Activated CD4-positive, alpha-beta T cell treated with anti-CD3 and anti-CD28 coated beads, Interleukin-2, amount 10 ng/mL, durations not matched to agents 7 days and 5 days (primary cell): ENCODE data around the gene ZSCAN29. TPM values are rescaled to one million over a fixed set of nuclear protein-coding genes. Genes with fewer than 3 reads are reported as not detected.

Experiments
- CTCF ChIA-PET: fragments of 350-600 bp; sonication (Branson Sonifier 250); formaldehyde crosslinking; loops from one replicate; lab custom pipeline; 2021; ENCODE audit warnings: antibody characterized with exemption; lab: Charles Lee
- POLR2A ChIA-PET: fragments of 350-600 bp; sonication (Branson Sonifier 250); formaldehyde crosslinking; loops from one replicate; lab custom pipeline; 2021; ENCODE audit warnings: antibody characterized with exemption; lab: Charles Lee
- DNase-seq: peaks from one replicate; pipeline ENCODE4 v3.0.0-alpha.2; 2020
- H3K27ac Mint-ChIP-seq: one replicate; pipeline ENCODE4 v1.8.0; 2021; ENCODE audit warnings: mild to moderate bottlenecking, moderate library complexity, mixed read lengths
- H3K27me3 Mint-ChIP-seq: one replicate; pipeline ENCODE4 v1.8.0; 2021; ENCODE audit warnings: mixed read lengths
- H3K36me3 Mint-ChIP-seq: one replicate; pipeline ENCODE4 v1.8.0; 2021; ENCODE audit warnings: low read depth, mixed read lengths
- H3K4me1 Mint-ChIP-seq: one replicate; pipeline ENCODE4 v1.8.0; 2021; ENCODE audit warnings: mixed read lengths
- H3K4me3 Mint-ChIP-seq: one replicate; pipeline ENCODE4 v1.8.0; 2021; ENCODE audit warnings: mild to moderate bottlenecking, moderate library complexity, mixed read lengths
- H3K9me3 Mint-ChIP-seq: one replicate; pipeline ENCODE4 v1.8.0; 2021; ENCODE audit warnings: mixed read lengths
- total RNA-seq, 2 experiments: library from RNA; stranded (reverse); gene quantifications; one replicate each; pipeline ENCODE4 v1.2.3, GENCODE V29; 2021

The ZSCAN29 gene
- total RNA-seq, 2 experiments from 2014 or later = 25.4 to 28.2 TPM

GRCh38 chr15:43390723-43391122 is 19.9 kb upstream of the ZSCAN29 start:
- ChIA-PET CTCF (interaction anchor here (0.6 to 1.2 kb wide), 4 partner anchors 14 to 923 kb away, joined by 3 to 4 read pairs (median 4); no protein-coding TSS in a partner anchor), POLR2A (interaction anchor here (0.7 kb wide), 1 partner anchor 9 kb away, joined by 3 read pairs; no protein-coding TSS in a partner anchor)
- Mint-ChIP-seq H3K36me3 (peaks cover 56% of the 10 kb centered on the region), H3K9me3 (peaks cover 2% of the 10 kb centered on the region), H3K27ac (no peak overlapping the region), H3K4me3 (no peak overlapping the region), H3K27me3 (no peaks in the 10 kb centered on the region), H3K4me1 (no peaks in the 10 kb centered on the region)
- no peak for DNase-seq

GRCh38 chr15:43383070-43383469 is 12.2 kb upstream of the ZSCAN29 start:
- Mint-ChIP-seq H3K27ac (no peak overlapping the region), H3K27me3 (no peaks in the 10 kb centered on the region), H3K4me3 (no peak overlapping the region), H3K4me1 (no peaks in the 10 kb centered on the region), H3K36me3 (peaks cover 65% of the 10 kb centered on the region), H3K9me3 (no peaks in the 10 kb centered on the region)
- ChIA-PET CTCF (no interaction called here), POLR2A (no interaction called here)
- DNase-seq = no peak

- ChIA-PET POLR2A (no interaction called here), CTCF (interaction anchor here (0.8 kb wide), 1 partner anchor 22 kb away, joined by 4 read pairs; no protein-coding TSS in a partner anchor)
- Mint-ChIP-seq H3K36me3 (peaks cover 66% of the 10 kb centered on the region), H3K27ac (no peak overlapping the region), H3K27me3 (no peaks in the 10 kb centered on the region), H3K9me3 (no peaks in the 10 kb centered on the region), H3K4me3 (no peak overlapping the region), H3K4me1 (peaks cover 2% of the 10 kb centered on the region)
- no peak for DNase-seq
These were observed 11.5 kb upstream of the ZSCAN29 start for GRCh38 chr15:43382310-43382709.

- Mint-ChIP-seq H3K4me1 (peaks cover 6% of the 10 kb centered on the region), H3K27ac (no peak overlapping the region), H3K4me3 (no peak overlapping the region), H3K27me3 (no peaks in the 10 kb centered on the region), H3K9me3 (no peaks in the 10 kb centered on the region), H3K36me3 (peaks cover 57% of the 10 kb centered on the region)
- CTCF ChIA-PET = interaction anchor here (0.5 to 0.9 kb wide), 2 partner anchors 9 to 67 kb away, joined by 3 to 4 read pairs; no protein-coding TSS in a partner anchor
- no peak for DNase-seq
- POLR2A ChIA-PET = no interaction called here
These were observed 7.8 kb upstream of the ZSCAN29 start for GRCh38 chr15:43378601-43379000.

GRCh38 chr15:43376017-43376705 is 5.3 kb upstream of the ZSCAN29 start:
- peaks cover 23% of the 10 kb centered on the region for H3K4me1 Mint-ChIP-seq
- H3K27me3 Mint-ChIP-seq = no peaks in the 10 kb centered on the region
- no peaks in the 10 kb centered on the region for H3K9me3 Mint-ChIP-seq
- ChIA-PET POLR2A (no interaction called here), CTCF (interaction anchor here (1.3 to 1.6 kb wide), 2 partner anchors 11 to 15 kb away, joined by 4 read pairs; no protein-coding TSS in a partner anchor)
- H3K27ac Mint-ChIP-seq = no peak overlapping the region
- peak; percentile 54 for DNase-seq
- peaks cover 55% of the 10 kb centered on the region for H3K36me3 Mint-ChIP-seq
- H3K4me3 Mint-ChIP-seq = no peak overlapping the region

- H3K4me3 Mint-ChIP-seq = peak overlapping the region; percentile 89
- ChIA-PET CTCF (interaction anchor here (0.7 to 3.2 kb wide), 7 partner anchors 8 to 426 kb away, joined by 3 to 15 read pairs (median 4); no protein-coding TSS in a partner anchor), POLR2A (interaction anchor here (0.5 to 0.7 kb wide), 2 partner anchors 140 to 1657 kb away, joined by 3 read pairs; no protein-coding TSS in a partner anchor)
- no peaks in the 10 kb centered on the region for H3K27me3 Mint-ChIP-seq
- H3K4me1 Mint-ChIP-seq = peaks cover 50% of the 10 kb centered on the region
- H3K27ac Mint-ChIP-seq = peak overlapping the region; percentile 90
- H3K36me3 Mint-ChIP-seq = peaks cover 63% of the 10 kb centered on the region
- no peak for DNase-seq
- H3K9me3 Mint-ChIP-seq = peaks cover 11% of the 10 kb centered on the region
These were observed 401 bp downstream of the ZSCAN29 start for GRCh38 chr15:43370310-43370974.

GRCh38 chr15:43361313-43361903 is 9.4 kb downstream of the ZSCAN29 start:
- POLR2A ChIA-PET = no interaction called here
- peaks cover 44% of the 10 kb centered on the region for H3K9me3 Mint-ChIP-seq
- no peak for DNase-seq
- H3K27me3 Mint-ChIP-seq = no peaks in the 10 kb centered on the region
- peaks cover 6% of the 10 kb centered on the region for H3K4me1 Mint-ChIP-seq
- CTCF ChIA-PET = interaction anchor here (1.0 to 2.3 kb wide), 3 partner anchors 9 to 42 kb away, joined by 3 to 15 read pairs (median 3); partner anchors contain the start of genes TUBGCP4 and ZSCAN29
- no peak overlapping the region for H3K4me3 Mint-ChIP-seq
- H3K27ac Mint-ChIP-seq = no peak overlapping the region
- H3K36me3 Mint-ChIP-seq = peaks cover 81% of the 10 kb centered on the region

GRCh38 chr15:43360821-43361220 is 10.0 kb downstream of the ZSCAN29 start:
- ChIA-PET POLR2A (no interaction called here), CTCF (interaction anchor here (0.7 to 2.3 kb wide), 3 partner anchors 9 to 41 kb away, joined by 3 to 15 read pairs (median 4); partner anchors contain the start of genes TUBGCP4 and ZSCAN29)
- no peaks in the 10 kb centered on the region for H3K27me3 Mint-ChIP-seq
- peaks cover 6% of the 10 kb centered on the region for H3K4me1 Mint-ChIP-seq
- H3K36me3 Mint-ChIP-seq = peaks cover 81% of the 10 kb centered on the region
- no peak overlapping the region for H3K4me3 Mint-ChIP-seq
- peaks cover 39% of the 10 kb centered on the region for H3K9me3 Mint-ChIP-seq
- DNase-seq = no peak
- H3K27ac Mint-ChIP-seq = no peak overlapping the region

GRCh38 chr15:43352693-43353382 is 18.0 kb downstream of the ZSCAN29 start:
- H3K36me3 Mint-ChIP-seq = peaks cover 22% of the 10 kb centered on the region
- no peak overlapping the region for H3K4me3 Mint-ChIP-seq
- H3K27me3 Mint-ChIP-seq = no peaks in the 10 kb centered on the region
- no peak overlapping the region for H3K27ac Mint-ChIP-seq
- DNase-seq = no peak
- ChIA-PET CTCF (interaction anchor here (1.3 to 1.7 kb wide), 2 partner anchors 9 to 11 kb away, joined by 3 to 6 read pairs; no protein-coding TSS in a partner anchor), POLR2A (no interaction called here)
- H3K9me3 Mint-ChIP-seq = no peaks in the 10 kb centered on the region
- peaks cover 10% of the 10 kb centered on the region for H3K4me1 Mint-ChIP-seq

GRCh38 chr15:43347114-43347513 is 23.7 kb downstream of the ZSCAN29 start:
- CTCF ChIA-PET = interaction anchor here (0.8 to 1.3 kb wide), 2 partner anchors 10 to 136 kb away, joined by 3 read pairs; no protein-coding TSS in a partner anchor
- no peak for DNase-seq
- H3K36me3 Mint-ChIP-seq = peaks cover 7% of the 10 kb centered on the region
- no peaks in the 10 kb centered on the region for H3K27me3 Mint-ChIP-seq
- H3K4me3 Mint-ChIP-seq = no peak overlapping the region
- no peaks in the 10 kb centered on the region for H3K4me1 Mint-ChIP-seq
- POLR2A ChIA-PET = interaction anchor here (0.6 kb wide), 1 partner anchor 1717 kb away, joined by 5 read pairs; no protein-coding TSS in a partner anchor
- no peak overlapping the region for H3K27ac Mint-ChIP-seq
- no peaks in the 10 kb centered on the region for H3K9me3 Mint-ChIP-seq

- Mint-ChIP-seq H3K27me3 (no peaks in the 10 kb centered on the region), H3K27ac (no peak overlapping the region), H3K4me1 (no peaks in the 10 kb centered on the region), H3K36me3 (peaks cover 3% of the 10 kb centered on the region), H3K4me3 (no peak overlapping the region), H3K9me3 (no peaks in the 10 kb centered on the region)
- DNase-seq = peak; percentile 18
- ChIA-PET CTCF (interaction anchor here (0.9 to 1.3 kb wide), 2 partner anchors 9 to 152 kb away, joined by 3 read pairs; no protein-coding TSS in a partner anchor), POLR2A (interaction anchor here (0.6 kb wide), 1 partner anchor 1717 kb away, joined by 5 read pairs; no protein-coding TSS in a partner anchor)
These were observed 24.5 kb downstream of the ZSCAN29 start for GRCh38 chr15:43346305-43346704.

GRCh38 chr15:43330780-43331087 is 40.1 kb downstream of the ZSCAN29 start:
- H3K36me3 Mint-ChIP-seq = peaks cover 25% of the 10 kb centered on the region
- ChIA-PET CTCF (interaction anchor here (1.0 kb wide), 1 partner anchor 34 kb away, joined by 3 read pairs; no protein-coding TSS in a partner anchor), POLR2A (no interaction called here)
- H3K4me1 Mint-ChIP-seq = peaks cover 35% of the 10 kb centered on the region
- no peak for DNase-seq
- no peaks in the 10 kb centered on the region for H3K27me3 Mint-ChIP-seq
- peak overlapping the region; percentile 88 for H3K4me3 Mint-ChIP-seq
- H3K9me3 Mint-ChIP-seq = peaks cover 2% of the 10 kb centered on the region
- H3K27ac Mint-ChIP-seq = peak overlapping the region; percentile 98
